ENCODE results near the gene CALHM6.

DNA sequence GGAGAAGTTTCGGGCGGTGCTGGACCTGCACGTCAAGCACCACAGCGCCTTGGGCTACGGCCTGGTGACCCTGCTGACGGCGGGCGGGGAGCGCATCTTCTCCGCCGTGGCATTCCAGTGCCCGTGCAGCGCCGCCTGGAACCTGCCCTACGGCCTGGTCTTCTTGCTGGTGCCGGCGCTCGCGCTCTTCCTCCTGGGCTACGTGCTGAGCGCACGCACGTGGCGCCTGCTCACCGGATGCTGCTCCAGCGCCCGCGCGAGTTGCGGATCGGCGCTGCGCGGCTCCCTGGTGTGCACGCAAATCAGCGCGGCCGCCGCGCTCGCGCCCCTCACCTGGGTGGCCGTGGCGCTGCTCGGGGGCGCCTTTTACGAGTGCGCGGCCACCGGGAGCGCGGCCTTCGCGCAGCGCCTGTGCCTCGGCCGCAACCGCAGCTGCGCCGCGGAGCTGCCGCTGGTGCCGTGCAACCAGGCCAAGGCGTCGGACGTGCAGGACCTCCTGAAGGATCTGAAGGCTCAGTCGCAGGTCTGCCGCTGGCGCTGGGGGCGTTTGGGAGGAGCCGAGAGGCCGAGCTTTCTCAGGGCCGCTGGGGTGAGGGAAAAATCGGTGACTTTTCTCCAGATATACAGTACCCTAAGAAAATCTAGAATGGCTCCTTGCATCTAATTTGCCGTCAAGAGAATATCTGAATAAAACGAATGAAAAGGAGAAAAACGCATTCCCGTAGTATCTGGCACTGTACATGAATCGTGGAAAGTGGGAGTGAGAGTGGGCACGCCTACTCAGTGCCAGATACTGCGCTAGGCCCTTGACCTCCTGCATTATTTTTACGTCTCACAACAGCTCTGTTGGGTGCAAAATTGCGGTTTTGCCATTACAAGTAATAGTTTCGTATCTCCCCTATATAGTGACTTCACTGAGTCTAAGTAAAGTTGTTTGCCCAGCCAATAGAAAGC, 1.0 kb downstream of the CALHM6 start:
- TF ChIP-seq EZH2 (IDR thresholded peaks at IDR 0.05): no peak
- TF ChIP-seq POLR2AphosphoS5 (IDR thresholded peaks at IDR 0.05; ENCODE audit: borderline replicate concordance, low read depth, low read length): no peak
